HepG2 (cell line): ENCODE measurements around the gene PUDP. TPM values are rescaled to one million over a fixed set of nuclear protein-coding genes. Genes with fewer than 3 reads are reported as not detected.

Experiments used
- ATAC-seq: fragments of 200-7000 bp; cut with Tn5 transposase; 3 replicates; pipeline ENCODE4 v1.9.1; 2020; ENCODE audit warnings: mild to moderate bottlenecking, moderate library complexity
- BruUV-seq: library from RNA; stranded (reverse); fragments of 400-500 nt; replicated peaks from 2 replicates; lab custom pipeline; 2021; lab: Mats Ljungman, UMichigan
- CTCF ChIA-PET: fragments of 300-600 bp; formaldehyde crosslinking; extraction: SDS; loops from one replicate; lab custom pipeline; 2021; ENCODE audit warnings: low total read pairs, inconsistent platforms, low intra/inter-chr PET ratio; lab: Yijun Ruan, JAX
- POLR2A ChIA-PET: fragments of 350-600 bp; sonication (Branson Sonifier 250); formaldehyde crosslinking; loops from one replicate; lab custom pipeline; 2020; ENCODE audit warnings: antibody characterized with exemption, inconsistent platforms; lab: Yijun Ruan, JAX
- DNase-seq: peaks from one replicate; pipeline ENCODE4 v3.0.0-alpha.2; 2015; ENCODE audit warnings: low spot score
- FAIRE-seq: peaks from 3 replicates; lab custom pipeline; 2011; peaks lifted over from hg19 to GRCh38; lab: Jason Lieb, UNC
- H2AFZ ChIP-seq: one replicate; pipeline ENCODE4 v1.6.1; 2011; ENCODE audit warnings: low read length, inconsistent platforms
- H3K27ac ChIP-seq: fragments of 300-600 bp; 3 replicates; pipeline ENCODE4 v1.8.0; 2011; ENCODE audit warnings: mixed run types, mild to moderate bottlenecking, mixed read lengths, low read length, inconsistent platforms; ENCODE audit not compliant: insufficient read depth; ENCODE audit errors: extremely low read length
- H3K27me3 ChIP-seq, 2 experiments: fragments of 200-600 bp in 1 of 2; 2 replicates in 1 of 2; 3 replicates in 1 of 2; pipeline versions ENCODE4 v1.6.0 to v1.8.0; 2011; ENCODE audit warnings: low read length in 2 of 2, mild to moderate bottlenecking in 2 of 2, moderate library complexity in 2 of 2, inconsistent platforms in 1 of 2; ENCODE audit not compliant: insufficient read depth in 2 of 2, control insufficient read depth in 1 of 2
- H3K36me3 ChIP-seq, 2 experiments: fragments of 200-600 bp in 1 of 2; replicated peaks in 1 of 2; 2 replicates in 1 of 2; 3 replicates in 1 of 2; pipeline versions ENCODE4 v1.5.1 to v1.8.0; 2011; ENCODE audit warnings: low read length in 2 of 2, inconsistent platforms in 1 of 2; ENCODE audit not compliant: insufficient read depth in 2 of 2, control insufficient read depth in 1 of 2
- H3K4me1 ChIP-seq: 2 replicates; pipeline ENCODE4 v1.5.1; 2012; ENCODE audit warnings: low read length, inconsistent platforms; ENCODE audit not compliant: insufficient read depth
- H3K4me2 ChIP-seq: 2 replicates; pipeline ENCODE4 v1.6.0; 2011; ENCODE audit warnings: low read depth, low read length, inconsistent platforms
- H3K4me3 ChIP-seq, 3 experiments: fragments of 200-600 bp in 1 of 3; sonication (generic), shearing (Covaris generic) in 1 of 3; replicated peaks in 1 of 3; 2 replicates each; pipeline ENCODE4 v1.5.1; 2011 to 2016; ENCODE audit warnings: low read length in 3 of 3, inconsistent platforms in 2 of 3, low read depth in 2 of 3, mild to moderate bottlenecking in 2 of 3, control low read depth in 1 of 3, mixed read lengths in 1 of 3; ENCODE audit not compliant: insufficient read depth in 1 of 3
- H3K79me2 ChIP-seq: one replicate; pipeline ENCODE4 v1.6.1; 2011; ENCODE audit warnings: low read length, inconsistent platforms; ENCODE audit not compliant: insufficient read depth
- H3K9ac ChIP-seq: 2 replicates; pipeline ENCODE4 v1.6.0; 2011; ENCODE audit warnings: mild to moderate bottlenecking, low read depth, low read length, inconsistent platforms; ENCODE audit not compliant: insufficient read depth
- H3K9me3 ChIP-seq: 2 replicates; pipeline ENCODE4 v1.5.1; 2012; ENCODE audit warnings: mild to moderate bottlenecking, low read length
- H4K20me1 ChIP-seq: 2 replicates; pipeline ENCODE4 v1.6.0; 2011; ENCODE audit warnings: inconsistent platforms, mild to moderate bottlenecking, low read length, moderate library complexity; ENCODE audit not compliant: insufficient read depth
- HNF4A ChIP-seq: sonication (generic); formaldehyde crosslinking; IDR thresholded peaks from 2 replicates; pipeline ENCODE4 v1.4.0; 2020; ENCODE audit warnings: missing genetic modification reagents
- MAFF ChIP-seq: IDR thresholded peaks from 2 replicates; pipeline ENCODE4 v1.6.1; 2011; ENCODE audit warnings: low read depth, low read length, improper control_type of control experiment
- MEIS1 ChIP-seq: sonication (generic); formaldehyde crosslinking; IDR thresholded peaks from 2 replicates; pipeline ENCODE4 v1.9.0; 2021; ENCODE audit warnings: mild to moderate bottlenecking, missing genetic modification reagents, moderate library complexity, borderline replicate concordance
- MIER2 ChIP-seq: IDR thresholded peaks from 2 replicates; pipeline ENCODE4 v1.6.1; 2016; ENCODE audit warnings: missing biosample characterization, missing genetic modification reagents
- PREB ChIP-seq: sonication (generic); formaldehyde crosslinking; IDR thresholded peaks from 2 replicates; pipeline ENCODE4 v1.4.0; 2020; ENCODE audit warnings: missing genetic modification reagents
- TAF1 ChIP-seq: sonication (generic); formaldehyde crosslinking; IDR thresholded peaks from 2 replicates; pipeline ENCODE4 v1.4.0; 2020; ENCODE audit warnings: missing genetic modification reagents
- ZBTB33 ChIP-seq: sonication (generic); formaldehyde crosslinking; IDR thresholded peaks from 2 replicates; pipeline ENCODE4 v1.4.0; 2020; ENCODE audit warnings: missing genetic modification reagents
- ZBTB38 ChIP-seq: sonication (generic); formaldehyde crosslinking; IDR thresholded peaks from 2 replicates; pipeline ENCODE4 v1.5.1; 2020; ENCODE audit warnings: mild to moderate bottlenecking, missing genetic modification reagents
- ZNF557 ChIP-seq: sonication (generic); formaldehyde crosslinking; IDR thresholded peaks from 2 replicates; pipeline ENCODE4 v1.4.0; 2020; ENCODE audit warnings: missing genetic modification reagents
- ZNF792 ChIP-seq: IDR thresholded peaks from 2 replicates; pipeline ENCODE4 v1.6.1; 2016
- WGBS: methylation state at CpG from one replicate; pipeline ENCODE4 v1.1.6; 2017; ENCODE audit warnings: low lambda C conversion rate; 5-methylcytosine and 5-hydroxymethylcytosine counted together
- in situ Hi-C: cut with HindIII; loops from 2 replicates; pipeline ENCODE4 v1.10.0; 2017; ENCODE audit warnings: low pct_unique_long_range_greater_than_20kb; ENCODE audit not compliant: extremely low pct_ligation_motif_present
- intact Hi-C: fragments of 100-400 bp; cut with micrococcal nuclease; formaldehyde crosslinking; loops from one replicate; pipeline ENCODE4 v1.10.0; 2022; ENCODE audit not compliant: unreplicated experiment
- polyA plus RNA-seq, 8 experiments: library from polyadenylated mRNA; depleted of rRNA in 3 of 8; stranded (reverse) in 7 of 8; unstranded in 1 of 8; fragments of >200 nt; fragmentation: Illumina TruSeq in 4 of 8; extraction: Trizol in 4 of 8; gene quantifications; 2 replicates each; pipeline versions ENCODE4 v1.2.1 to v1.2.3, GENCODE V29; 2011 to 2016; ENCODE audit warnings: low read depth in 4 of 8, missing spikeins in 1 of 8, mixed read lengths in 1 of 8; ENCODE audit not compliant: insufficient read depth in 1 of 8
- total RNA-seq, 5 experiments: library from RNA; depleted of rRNA; stranded (reverse); fragments of >200 nt; fragmentation: Illumina TruSeq; extraction: Trizol; gene quantifications; 2 replicates each; pipeline ENCODE4 v1.2.3, GENCODE V29; 2016; ENCODE audit warnings: low read depth in 1 of 5

The PUDP gene
- total and polyA plus RNA-seq, 2 of the 13 experiments (the other 11 are each of a cell fraction or from before 2014, with no cell fraction given): 7.5 to 23.5 TPM

- no TSS peak for BruUV-seq
- no peak overlapping the region for H3K4me3 ChIP-seq
- intact Hi-C loops: no loop called here
- WGBS: 96% methylated on average over 10 of the region's 11 CpGs
- DNase-seq: no peak
- TF ChIP-seq ZNF557 (CRISPR knock-in tag): no peak
- no peak for TF ChIP-seq MAFF
- no peak for TF ChIP-seq MEIS1 (CRISPR knock-in tag)
- TF ChIP-seq PREB (CRISPR knock-in tag): no peak
- TF ChIP-seq TAF1 (CRISPR knock-in tag): no peak
- no peak for TF ChIP-seq ZNF792
- TF ChIP-seq, all 625 proteins: peak for 0
- Histone ChIP-seq H3K79me2 (no peaks in the 10 kb centered on the region), H3K9ac (no peak overlapping the region), H4K20me1 (no peaks in the 10 kb centered on the region), H3K9me3 (no peaks in the 10 kb centered on the region), H3K4me2 (no peak overlapping the region), H3K27me3 (no peaks in the 10 kb centered on the region), H3K4me1 (peaks cover 9% of the 10 kb centered on the region), H3K27ac (no peak overlapping the region), H2AFZ (no peak overlapping the region), H3K36me3 (no peaks in the 10 kb centered on the region)
- ATAC-seq (no peak), FAIRE-seq (no peak)
- ChIA-PET POLR2A (no interaction called here), CTCF (no interaction called here)
- in situ Hi-C loops: no loop called here
These were observed 38.9 kb downstream of the PUDP start for GRCh38 chrX:7109049-7109531.

- TF ChIP-seq ZBTB38 (CRISPR knock-in tag) (peak; percentile 59), HNF4A (CRISPR knock-in tag) (peak; percentile 65), MIER2 (CRISPR knock-in tag) (no peak), ZBTB33 (peak; percentile 64; the same call in 1 of the 2 replicates)
- TF ChIP-seq, all 625 proteins: peak for 3
- Histone ChIP-seq H3K27ac (no peak overlapping the region), H3K4me1 (peaks cover 9% of the 10 kb centered on the region), H3K4me3 (no peak overlapping the region), H3K27me3 (no peaks in the 10 kb centered on the region), H3K36me3 (no peaks in the 10 kb centered on the region), H3K9ac (no peak overlapping the region), H2AFZ (no peak overlapping the region), H3K9me3 (no peaks in the 10 kb centered on the region), H3K4me2 (no peak overlapping the region), H3K79me2 (no peaks in the 10 kb centered on the region), H4K20me1 (no peaks in the 10 kb centered on the region)
- in situ Hi-C loops (no loop called here), intact Hi-C loops (no loop called here)
- no peak for DNase-seq
- peak; percentile 98 for ATAC-seq
- no peak for FAIRE-seq
- WGBS: no CpG with 5 or more reads among the region's 5 CpGs
- ChIA-PET POLR2A (no interaction called here), CTCF (no interaction called here)
- no TSS peak for BruUV-seq
These were observed 39.9 kb downstream of the PUDP start for GRCh38 chrX:7108030-7108429.
